HG03196 (cell line): ENCODE results near the gene TTI1.

Experiments used
- ATAC-seq: cut with Tn5 transposase; IDR thresholded peaks from one replicate; pipeline ENCODE4 v1.9.1; 2021; ENCODE audit not compliant: unreplicated experiment

The TTI1 gene

GRCh38 chr20:38055294-38055693 lies 22.0 kb upstream of the TTI1 start:
- no peak for ATAC-seq

GRCh38 chr20:38054647-38055046 lies 21.4 kb upstream of the TTI1 start:
- no peak for ATAC-seq

DNA sequence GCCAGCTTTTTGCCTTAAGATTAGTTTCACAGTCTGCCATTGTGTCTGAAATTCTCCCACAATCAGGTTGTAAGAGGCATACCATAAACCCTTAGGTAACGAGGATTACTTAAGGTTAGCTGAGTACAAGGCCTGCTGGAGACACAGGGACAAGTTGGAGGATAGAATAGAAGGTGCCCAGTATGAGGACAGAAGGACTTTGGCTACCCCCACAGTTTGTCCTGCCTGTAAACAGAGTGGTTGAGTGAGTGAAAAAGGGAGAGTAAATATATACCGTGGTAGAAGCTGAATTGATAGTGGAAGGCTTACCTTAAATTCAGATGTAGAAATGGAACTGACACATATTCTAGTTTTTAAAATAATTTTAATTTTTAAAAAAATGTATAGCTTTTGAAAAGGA lies 19.6 kb upstream of the TTI1 start:
- ATAC-seq = no peak

DNA sequence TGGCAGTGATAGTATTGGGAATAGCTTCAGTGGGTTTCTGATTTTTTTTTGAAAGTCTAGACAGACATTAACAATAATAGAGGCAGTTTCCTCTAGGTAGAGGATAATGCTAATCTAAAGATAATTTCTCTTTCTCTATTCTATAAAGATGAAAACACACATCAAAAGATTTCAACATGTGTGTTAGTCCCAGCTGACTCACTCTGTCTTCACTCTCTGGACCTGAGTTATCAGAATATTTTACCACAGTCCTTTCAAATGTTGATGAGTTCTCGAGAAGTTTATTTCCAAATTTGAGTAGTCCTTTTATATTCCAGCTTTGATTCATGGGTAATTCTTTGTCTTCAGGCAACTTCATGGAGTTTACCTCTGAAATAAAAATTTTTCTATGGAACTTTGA lies 17.4 kb upstream of the TTI1 start:
- ATAC-seq = no peak

GRCh38 chr20:38049800-38050199 lies 16.5 kb upstream of the TTI1 start:
- ATAC-seq = no peak

DNA sequence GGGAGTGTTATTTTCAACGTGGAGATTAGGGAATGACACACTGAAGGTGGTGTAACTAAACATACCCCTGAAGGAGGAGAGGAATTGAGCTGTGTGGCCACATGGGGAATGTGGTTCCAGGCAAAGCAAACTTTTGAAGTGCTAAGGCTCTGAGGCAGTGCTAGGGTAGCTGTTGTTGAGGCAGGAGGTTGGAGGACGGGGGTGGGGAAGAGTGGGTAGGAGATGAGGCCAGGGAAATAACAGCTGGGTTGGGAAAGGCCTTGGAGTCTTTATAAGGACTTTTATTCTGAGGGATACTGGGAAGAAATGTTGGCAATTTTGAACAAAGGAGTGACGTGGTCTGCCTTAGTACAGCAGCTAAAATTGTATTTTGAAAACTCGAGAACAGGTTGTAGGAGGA lies 13.3 kb upstream of the TTI1 start:
- ATAC-seq = no peak

DNA sequence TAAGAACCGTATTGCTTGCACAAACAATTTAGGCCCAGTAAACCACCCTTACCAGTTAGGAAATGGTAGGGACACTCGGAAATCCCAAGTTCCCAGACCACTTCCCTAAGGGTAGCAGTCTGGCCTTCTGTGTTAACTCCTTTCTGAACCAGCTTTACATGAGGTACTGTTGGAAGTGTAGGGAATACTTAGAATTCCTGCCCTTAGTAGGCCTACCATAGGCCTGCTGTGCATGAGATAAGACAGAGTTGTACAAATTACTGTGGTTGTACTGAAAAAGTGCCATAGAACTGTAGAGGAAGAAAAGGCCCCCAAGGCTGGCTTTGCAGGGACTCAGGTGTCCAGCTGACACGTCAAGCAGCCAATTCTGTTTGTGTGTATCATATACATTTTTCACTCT lies 11.4 kb upstream of the TTI1 start:
- ATAC-seq = no peak

- no peak for ATAC-seq
These were observed 10.4 kb upstream of the TTI1 start for GRCh38 chr20:38043512-38044300.

- ATAC-seq = no peak
These were observed 7.0 kb upstream of the TTI1 start for GRCh38 chr20:38040276-38040675.

GRCh38 chr20:38036366-38036765 lies 3.1 kb upstream of the TTI1 start:
- ATAC-seq = no peak

DNA sequence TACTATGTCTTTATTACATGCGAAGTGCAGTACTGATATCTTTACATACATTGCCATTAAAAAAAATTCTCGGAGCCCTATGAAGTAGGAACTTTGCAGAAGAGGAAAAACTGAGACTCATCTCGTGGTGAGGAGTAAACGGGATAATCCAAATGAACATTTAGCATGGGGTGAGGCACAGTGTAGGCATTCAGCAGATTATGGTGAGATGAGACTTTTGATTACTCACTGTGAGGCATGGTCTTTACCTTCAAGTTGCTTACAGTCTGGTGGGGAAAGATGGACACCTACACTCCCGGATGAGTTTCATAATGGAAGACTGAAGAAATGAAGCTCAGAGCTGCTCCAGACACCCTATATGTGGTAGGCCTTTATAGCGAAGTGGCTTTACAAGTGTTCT lies 1.7 kb upstream of the TTI1 start:
- ATAC-seq = no peak

- ATAC-seq = peak; percentile 9
These were observed 923 bp upstream of the TTI1 start for GRCh38 chr20:38034108-38034649.

- ATAC-seq = peak; percentile 43
These were observed 499 bp downstream of the TTI1 start for GRCh38 chr20:38032585-38033329.

- no peak for ATAC-seq
These were observed 1.3 kb downstream of the TTI1 start for GRCh38 chr20:38031957-38032356.

- ATAC-seq = no peak
These were observed 3.8 kb downstream of the TTI1 start for GRCh38 chr20:38029453-38029852.

DNA sequence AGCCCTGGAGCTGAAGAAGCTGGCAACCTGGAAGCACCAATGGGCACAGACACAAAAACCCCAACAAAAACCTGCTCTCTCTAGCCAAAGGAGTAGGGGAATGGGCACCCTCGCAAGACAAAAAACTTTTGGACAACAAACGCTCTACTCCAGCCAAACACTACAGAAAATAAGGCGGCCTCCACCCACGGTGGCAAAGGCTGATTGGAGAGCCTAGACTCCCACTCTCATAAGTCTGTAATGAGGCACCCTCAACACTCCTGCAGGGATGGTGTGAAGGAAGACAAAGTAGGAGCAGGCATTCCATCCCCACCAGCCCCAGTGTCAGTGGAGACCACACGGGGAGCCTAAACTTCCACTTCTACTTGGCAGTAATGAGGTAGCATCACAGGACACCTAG lies 8.8 kb downstream of the TTI1 start:
- ATAC-seq = no peak

- ATAC-seq = no peak
These were observed 9.9 kb downstream of the TTI1 start for GRCh38 chr20:38023181-38024001.

GRCh38 chr20:38021087-38021772 lies 12.0 kb downstream of the TTI1 start:
- no peak for ATAC-seq

DNA sequence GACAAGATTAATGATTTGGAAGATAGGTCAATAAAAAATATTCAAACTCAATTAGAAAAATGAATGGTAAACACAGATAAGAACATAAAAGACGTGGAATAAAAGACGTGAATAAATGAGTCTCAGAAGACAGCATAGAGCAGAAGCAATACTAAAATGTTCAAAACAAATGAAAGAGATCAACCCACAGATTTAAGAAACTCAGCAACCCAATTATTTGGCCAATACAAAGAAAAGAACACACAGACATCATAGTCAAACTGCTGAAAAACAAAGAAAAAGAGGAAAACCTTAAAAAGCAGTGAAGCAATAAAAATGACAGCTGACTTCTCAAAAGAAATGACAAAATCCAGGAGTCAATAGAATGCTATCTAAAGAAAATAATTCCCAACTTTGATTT lies 14.9 kb downstream of the TTI1 start:
- no peak for ATAC-seq

- no peak for ATAC-seq
These were observed 15.3 kb downstream of the TTI1 start for GRCh38 chr20:38017959-38018358.

- ATAC-seq = no peak
These were observed 19.4 kb downstream of the TTI1 start for GRCh38 chr20:38013887-38014286.
